HG03135 (cell line): ENCODE data around the gene C2CD4D.
"Not testable (repeated sequence)": the region's sequence is repeated elsewhere in the genome, so short reads cannot be mapped to it uniquely, and the experiment has no call there.

Experiments used
- ATAC-seq: cut with Tn5 transposase; IDR thresholded peaks from one replicate; pipeline ENCODE4 v1.9.1; 2021; ENCODE audit warnings: mild to moderate bottlenecking, moderate library complexity; ENCODE audit not compliant: unreplicated experiment

The C2CD4D gene

GRCh38 chr1:151858886-151859665, 19.5 kb upstream of the C2CD4D start:
- no peak for ATAC-seq

DNA sequence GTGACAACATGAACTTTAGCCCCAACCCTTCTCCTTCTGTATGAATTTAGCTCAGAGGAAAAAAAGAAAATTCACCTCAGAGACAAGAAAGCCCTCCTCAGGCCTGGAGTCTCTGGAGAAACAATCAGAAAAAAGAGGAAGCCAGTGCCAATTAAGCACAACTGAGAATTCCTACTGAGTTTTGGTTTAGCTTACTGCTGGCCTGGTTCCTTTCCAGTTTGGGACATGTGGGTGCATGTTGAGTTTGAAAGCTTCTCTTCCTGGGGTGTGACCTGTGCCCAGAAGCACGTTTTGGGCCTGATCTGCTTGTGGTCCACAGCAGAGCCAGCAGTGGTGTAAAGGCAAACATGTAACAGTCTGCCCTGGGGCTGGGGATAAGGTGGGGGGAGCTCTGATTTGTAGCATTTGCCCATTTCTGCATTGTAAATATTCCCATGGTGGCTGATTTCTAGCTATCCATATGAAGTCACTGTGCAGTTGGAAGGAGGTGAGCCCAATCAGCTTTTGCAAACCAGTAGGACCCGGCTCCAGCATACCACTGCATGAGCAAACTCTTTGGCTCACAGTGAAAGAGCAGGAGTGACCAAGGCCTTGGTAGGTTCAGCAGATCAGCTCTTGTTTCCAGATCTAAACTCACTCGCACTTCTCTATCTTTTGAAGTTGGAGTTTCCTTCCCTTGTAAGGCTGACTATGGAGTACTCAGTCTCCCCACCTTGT, 18.6 kb upstream of the C2CD4D start:
- no peak for ATAC-seq

- ATAC-seq = no peak
Measured at GRCh38 chr1:151855933-151856332, 16.3 kb upstream of the C2CD4D start.

GRCh38 chr1:151855516-151855915, 15.9 kb upstream of the C2CD4D start:
- not testable (repeated sequence) for ATAC-seq

GRCh38 chr1:151854658-151855057, 15.0 kb upstream of the C2CD4D start:
- ATAC-seq = no peak

GRCh38 chr1:151853411-151853943, 13.9 kb upstream of the C2CD4D start, which contains the start of gene THEM5:
THEM5 (minus strand) TSS chr1:151853712; CDS start chr1:151853565, 147 bp downstream.
- no peak for ATAC-seq

GRCh38 chr1:151852733-151853132, 13.1 kb upstream of the C2CD4D start:
- no peak for ATAC-seq

DNA sequence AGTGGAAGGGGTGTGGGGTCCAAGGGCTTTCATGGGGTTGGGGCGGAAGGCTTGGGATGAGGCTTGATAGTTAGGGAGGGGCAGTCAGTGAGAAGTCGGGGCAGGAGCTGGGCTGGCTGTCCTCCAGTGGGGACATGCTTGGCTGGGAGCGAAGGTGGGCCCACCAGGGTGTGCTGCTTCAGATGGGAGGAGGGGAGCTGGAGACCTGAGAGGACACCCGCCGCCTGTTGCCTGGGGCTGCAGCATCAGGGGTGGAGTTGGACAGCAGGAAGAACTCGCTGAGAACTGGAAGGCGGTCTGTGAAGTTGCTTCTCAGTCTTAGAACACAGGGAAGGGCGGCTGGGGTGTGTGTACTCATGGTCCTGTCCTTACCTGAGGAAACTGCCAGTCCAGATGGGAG, 12.3 kb upstream of the C2CD4D start:
- no peak for ATAC-seq

DNA sequence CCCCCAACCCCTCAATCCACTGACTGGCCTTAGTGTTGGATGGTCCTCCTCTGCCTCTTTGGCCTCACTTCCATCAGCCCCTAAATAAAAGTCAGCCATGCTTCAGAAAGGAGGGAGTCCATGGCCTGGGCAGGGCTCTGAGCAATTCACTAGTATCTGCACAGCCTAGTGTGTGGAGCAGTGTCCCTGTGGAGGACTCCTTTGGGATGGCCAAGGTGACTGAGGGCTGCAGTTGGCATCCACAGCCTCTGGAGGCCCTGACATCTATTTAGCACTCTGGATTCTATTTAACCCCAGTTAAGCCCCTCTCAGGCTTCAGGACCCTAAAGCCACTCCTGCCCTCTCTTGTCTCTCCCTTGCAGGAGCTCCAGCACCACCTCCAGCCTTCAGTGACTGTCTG, 10.3 kb upstream of the C2CD4D start:
- ATAC-seq = no peak

DNA sequence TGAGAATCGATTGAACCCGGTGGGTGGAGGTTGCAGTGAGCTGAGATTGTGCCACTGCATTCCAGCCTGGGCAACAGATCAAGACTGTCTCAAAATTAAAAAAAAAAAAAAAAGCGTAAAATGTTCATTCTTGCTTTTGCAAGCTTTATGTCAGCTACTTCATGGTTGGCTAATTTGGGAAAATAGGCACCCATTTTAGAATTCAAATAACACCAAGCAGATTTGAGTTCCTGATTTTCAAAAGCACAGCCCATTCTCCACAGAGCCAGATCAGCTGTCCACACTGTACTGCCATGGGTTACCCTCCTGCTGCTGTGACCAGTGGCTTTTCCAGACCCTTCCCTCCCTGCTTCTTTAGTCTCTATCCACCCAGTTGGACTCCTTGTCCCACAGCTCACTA, 9.5 kb upstream of the C2CD4D start:
- no peak for ATAC-seq

- no peak for ATAC-seq
Measured at GRCh38 chr1:151847867-151848596, 8.4 kb upstream of the C2CD4D start.

DNA sequence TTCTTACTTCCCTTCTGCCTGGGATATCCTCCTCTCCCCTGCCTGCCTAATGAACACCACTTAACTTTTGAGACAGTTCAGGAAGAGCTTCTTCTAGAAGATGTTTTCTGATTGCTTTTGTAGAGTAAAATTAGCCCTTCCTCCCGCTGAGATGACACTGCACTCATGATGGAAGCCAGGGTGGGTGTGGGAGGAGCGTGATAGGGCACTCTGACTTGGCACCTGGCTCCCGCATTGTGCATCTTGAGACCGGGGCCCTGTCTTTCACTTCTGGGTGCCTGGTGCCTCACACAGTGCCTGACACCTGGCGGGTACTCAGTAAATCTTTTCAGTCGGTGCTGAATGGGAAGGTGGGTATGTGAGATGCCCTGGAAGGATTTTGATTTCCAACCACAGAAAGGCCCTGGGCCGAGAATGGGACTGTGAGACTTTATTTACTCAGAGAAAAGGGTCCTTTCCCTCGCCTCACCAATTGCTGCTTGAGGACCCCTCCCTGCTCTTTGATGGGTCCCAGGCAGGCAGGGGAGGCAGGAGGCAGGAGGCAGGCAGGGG, 7.1 kb upstream of the C2CD4D start:
- ATAC-seq = no peak

DNA sequence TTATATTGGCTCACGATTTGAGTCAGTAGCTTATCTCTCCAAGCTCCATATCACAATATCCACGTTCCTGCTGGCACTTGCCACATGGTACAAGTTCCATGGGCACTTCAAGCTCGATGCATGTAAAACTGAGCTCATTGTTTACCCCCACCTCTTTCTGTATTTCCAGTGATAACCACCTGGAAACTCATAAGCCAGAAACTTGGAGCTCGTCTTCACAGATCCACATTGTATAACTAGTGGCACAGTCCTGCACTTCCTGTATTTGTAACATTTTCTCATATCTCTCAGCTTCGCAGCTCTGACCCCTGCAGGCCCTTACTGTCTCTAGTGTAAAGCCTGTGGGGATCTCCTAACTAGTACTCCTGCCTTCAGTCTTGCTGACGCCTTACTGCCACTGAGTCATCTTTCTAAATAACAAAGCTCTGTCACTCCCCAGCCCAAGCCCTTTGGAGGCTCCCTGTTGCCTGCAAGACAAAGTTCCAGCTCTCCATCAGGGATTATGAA, 6.5 kb upstream of the C2CD4D start:
- ATAC-seq = no peak

- ATAC-seq = no peak
Measured at GRCh38 chr1:151843398-151843797, 3.8 kb upstream of the C2CD4D start.

GRCh38 chr1:151841141-151841540, 1.5 kb upstream of the C2CD4D start:
- ATAC-seq = no peak

DNA sequence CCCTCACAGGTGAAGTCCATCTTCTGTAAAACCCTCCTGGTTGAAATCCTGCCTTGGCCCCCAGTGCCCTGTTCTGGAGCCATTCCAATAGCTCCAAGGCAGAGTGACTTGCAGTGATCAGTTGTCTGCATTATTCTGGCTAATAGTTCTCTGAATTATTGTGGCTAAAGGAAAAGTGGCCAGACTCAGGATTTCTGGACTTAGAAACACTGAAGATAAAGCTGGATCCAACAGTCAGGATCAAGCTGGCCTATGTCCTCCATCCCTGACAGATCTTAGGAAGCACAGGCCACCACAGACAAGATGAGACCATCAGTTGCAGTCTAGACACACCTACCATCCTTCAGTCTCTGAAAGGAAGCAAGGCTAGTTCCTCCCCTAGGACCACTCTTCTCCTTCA, 801 bp upstream of the C2CD4D start:
- ATAC-seq = no peak

GRCh38 chr1:151839082-151839412, 573 bp downstream of the C2CD4D start:
- ATAC-seq = no peak

GRCh38 chr1:151838222-151839081, 1.2 kb downstream of the C2CD4D start:
- no peak for ATAC-seq

DNA sequence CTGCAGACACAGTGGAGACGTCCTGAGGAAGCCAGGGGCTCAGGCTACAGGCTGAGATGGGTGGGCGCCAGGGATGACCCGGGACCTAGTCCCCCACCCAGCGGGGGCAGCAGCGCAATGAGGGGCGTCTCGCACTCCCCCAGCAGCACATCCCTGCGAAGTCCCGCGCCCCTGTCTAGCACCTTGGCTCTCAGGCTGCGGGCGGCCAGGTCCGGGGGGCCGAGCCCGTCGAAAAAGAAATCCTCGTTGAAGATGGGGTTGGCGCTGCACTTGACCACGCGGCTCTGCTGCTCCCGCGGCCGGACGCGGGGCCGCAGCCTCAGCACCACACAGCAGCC, 1.8 kb downstream of the C2CD4D start:
- ATAC-seq = no peak

DNA sequence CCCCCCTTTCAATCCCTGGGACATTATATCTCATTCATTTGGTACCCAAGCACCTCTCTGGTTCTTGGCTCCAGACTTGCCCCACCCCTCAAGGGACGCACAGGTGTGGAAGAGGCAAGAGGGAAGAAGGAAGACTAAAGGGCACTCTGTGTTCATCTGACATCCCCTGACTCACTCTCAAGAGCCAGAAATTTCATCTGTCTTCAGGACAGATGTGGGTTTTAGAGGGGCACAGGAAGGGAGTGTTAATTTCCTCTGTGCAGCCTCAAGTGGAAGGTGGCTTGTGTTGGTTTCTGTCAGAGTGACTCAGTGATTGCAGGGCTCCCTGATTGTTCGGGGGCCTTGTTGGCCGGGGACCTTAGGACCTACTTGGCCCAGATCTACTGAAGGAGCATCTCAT, 2.4 kb downstream of the C2CD4D start:
- ATAC-seq = no peak
